GM12878 (cell line): ENCODE results near the gene MED10. TPM values are rescaled to one million over a fixed set of nuclear protein-coding genes. Genes with fewer than 3 reads are reported as not detected.

Source experiments
- ATAC-seq: fragments of 200-7000 bp; cut with Tn5 transposase; 3 replicates; pipeline ENCODE4 v1.9.1; 2020; ENCODE audit warnings: mild to moderate bottlenecking, moderate library complexity
- BruUV-seq: library from RNA; stranded (reverse); fragments of 400-500 nt; replicated peaks from 2 replicates; lab custom pipeline; 2021; lab: Mats Ljungman, UMichigan
- CTCF ChIA-PET: fragments of 300-600 bp; sonication (Branson Sonifier 250); formaldehyde crosslinking; extraction: SDS; loops from one replicate; lab custom pipeline; 2021; ENCODE audit warnings: inconsistent platforms; lab: Yijun Ruan, JAX
- POLR2A ChIA-PET: fragments of 350-600 bp; formaldehyde crosslinking; extraction: SDS; loops from one replicate; lab custom pipeline; 2021; ENCODE audit warnings: inconsistent platforms; lab: Charles Lee
- RAD21 ChIA-PET: fragments of 300-600 bp; sonication (Branson Sonifier 250); formaldehyde crosslinking; loops from one replicate; lab custom pipeline; 2023; ENCODE audit warnings: antibody characterized with exemption; ENCODE audit not compliant: unreplicated experiment; lab: Charles Lee
- SMC1A ChIA-PET: fragments of 300-600 bp; sonication (Branson Sonifier 250); formaldehyde crosslinking; loops from one replicate; lab custom pipeline; 2023; ENCODE audit not compliant: unreplicated experiment, uncharacterized antibody; lab: Charles Lee
- DNase-seq: peaks from one replicate; pipeline ENCODE4 v3.0.0-alpha.2; 2011; ENCODE audit warnings: low read depth, low spot score
- FAIRE-seq: peaks from 3 replicates; lab custom pipeline; 2011; peaks lifted over from hg19 to GRCh38; lab: Jason Lieb, UNC
- H2AFZ ChIP-seq: 2 replicates; pipeline ENCODE4 v1.6.0; 2011; ENCODE audit warnings: low read depth, low read length, control low read depth; ENCODE audit not compliant: control insufficient read depth
- H3K27ac ChIP-seq: 2 replicates; pipeline ENCODE4 v1.5.1; 2011; ENCODE audit warnings: control low read depth; ENCODE audit not compliant: control insufficient read depth, insufficient read depth
- H3K27me3 ChIP-seq, 2 experiments: replicated peaks in 1 of 2; 2 replicates each; pipeline versions ENCODE4 v1.6.0 to v1.6.1; 2011; ENCODE audit warnings: low read length in 1 of 2; ENCODE audit not compliant: control insufficient read depth in 2 of 2, insufficient read depth in 2 of 2
- H3K36me3 ChIP-seq, 2 experiments: 2 replicates each; pipeline ENCODE4 v1.5.1; 2011; ENCODE audit warnings: low read length in 1 of 2; ENCODE audit not compliant: control insufficient read depth in 2 of 2, insufficient read depth in 2 of 2
- H3K4me1 ChIP-seq: 2 replicates; pipeline ENCODE4 v1.6.1; 2011; ENCODE audit warnings: mild to moderate bottlenecking, low read length, moderate library complexity, mixed read lengths; ENCODE audit not compliant: control insufficient read depth, insufficient read depth
- H3K4me2 ChIP-seq: 2 replicates; pipeline ENCODE4 v1.6.0; 2011; ENCODE audit warnings: control low read depth; ENCODE audit not compliant: control insufficient read depth, insufficient read depth
- H3K4me3 ChIP-seq: fragments of 200-600 bp; sonication (generic); 2 replicates; pipeline ENCODE4 v1.5.1; 2016
- H3K79me2 ChIP-seq: 2 replicates; pipeline ENCODE4 v1.6.0; 2011; ENCODE audit warnings: low read length; ENCODE audit not compliant: control insufficient read depth, insufficient read depth
- H3K9ac ChIP-seq: 2 replicates; pipeline ENCODE4 v1.8.0; 2011; ENCODE audit warnings: low read length, control low read depth, mixed read lengths; ENCODE audit not compliant: control insufficient read depth, insufficient read depth
- H3K9me3 ChIP-seq: replicated peaks from 3 replicates; pipeline ENCODE4 v1.5.1; 2011; ENCODE audit warnings: mild to moderate bottlenecking, low read length; ENCODE audit not compliant: control insufficient read depth, insufficient read depth
- H4K20me1 ChIP-seq: 2 replicates; pipeline ENCODE4 v1.6.0; 2011; ENCODE audit not compliant: control insufficient read depth, insufficient read depth
- BCLAF1 ChIP-seq: fragments of 450-650 bp; IDR thresholded peaks from 2 replicates; pipeline ENCODE4 v1.6.1; 2017; ENCODE audit warnings: antibody characterized with exemption, mild to moderate bottlenecking, moderate library complexity
- CREM ChIP-seq: IDR thresholded peaks from 2 replicates; pipeline ENCODE4 v1.6.1; 2014; ENCODE audit warnings: antibody characterized with exemption, low read depth
- KDM1A ChIP-seq: fragments of 200-600 bp; sonication (generic); IDR thresholded peaks from 2 replicates; pipeline ENCODE4 v1.6.1; 2016; ENCODE audit warnings: borderline replicate concordance
- MYB ChIP-seq: fragments of 150-350 bp; IDR thresholded peaks from 2 replicates; pipeline ENCODE4 v1.6.1; 2014; ENCODE audit warnings: mild to moderate bottlenecking, low read depth, low read length, borderline replicate concordance
- WGBS: methylation state at CpG from one replicate; pipeline ENCODE4 v1.1.6; 2016; ENCODE audit warnings: low lambda C conversion rate; ENCODE audit not compliant: insufficient replicate concordance, insufficient coverage; ENCODE audit errors: missing lambda C conversion rate; 5-methylcytosine and 5-hydroxymethylcytosine counted together
- in situ Hi-C: fragments of 300-500 bp; cut with MboI; formaldehyde crosslinking; loops from 9 replicates; pipeline ENCODE4 v1.14.3; 2018; ENCODE audit warnings: mixed read lengths
- intact Hi-C: fragments of 100-400 bp; cut with micrococcal nuclease; formaldehyde crosslinking; loops from one replicate; pipeline ENCODE4 v1.14.2; 2022; ENCODE audit not compliant: unreplicated experiment
- polyA plus RNA-seq, 11 experiments: library from polyadenylated mRNA; depleted of rRNA in 4 of 11; unstranded in 6 of 11; stranded (reverse) in 5 of 11; fragments of >200 nt; fragmentation: Nextera tagmentation in 4 of 11; fragmentation: Illumina TruSeq in 1 of 11; extraction: Ambion mirVana in 4 of 11; extraction: Trizol in 1 of 11; gene quantifications; 1 replicate in 1 of 11; 2 replicates in 10 of 11; pipeline versions ENCODE4 v1.2.1 to v1.2.3, GENCODE V29; 2011 to 2016; ENCODE audit warnings: inconsistent platforms in 2 of 11, missing spikeins in 2 of 11, low read depth in 1 of 11
- total RNA-seq, 4 experiments: library from RNA; depleted of rRNA in 3 of 4; stranded (reverse); fragments of >200 nt in 3 of 4; fragmentation: Illumina TruSeq in 1 of 4; extraction: Trizol in 1 of 4; gene quantifications; 2 replicates each; pipeline versions ENCODE4 v1.2.1 to v1.2.3, GENCODE V29; 2013 to 2021

Gene MED10
- total and polyA plus RNA-seq, 10 of the 15 experiments (the other 5 are each of a cell fraction or from before 2014, with no cell fraction given) = 21.2 to 111 (median 46.6) TPM

GRCh38 chr5:6395621-6396020, 17.3 kb upstream of the MED10 start:
- DNase-seq (no peak), ATAC-seq (no peak), FAIRE-seq (no peak)
- Histone ChIP-seq H3K27me3 (no peaks in the 10 kb centered on the region; a peak in 2 of 4 replicates), H2AFZ (no peak overlapping the region), H3K4me3 (no peak overlapping the region), H3K36me3 (no peaks in the 10 kb centered on the region), H3K9ac (no peak overlapping the region), H3K9me3 (no peaks in the 10 kb centered on the region; the same call in 2 of the 3 replicates), H3K4me2 (no peak overlapping the region), H3K79me2 (no peaks in the 10 kb centered on the region), H4K20me1 (no peaks in the 10 kb centered on the region), H3K27ac (no peak overlapping the region), H3K4me1 (no peaks in the 10 kb centered on the region; the same call in 1 of the 2 replicates)
- ChIA-PET RAD21 (no interaction called here), POLR2A (no interaction called here), CTCF (no interaction called here), SMC1A (no interaction called here)
- 6% methylated on average over 3 of the region's 3 CpGs for WGBS
- intact Hi-C loops = no loop called here
- in situ Hi-C loops = no loop called here
- BruUV-seq = no TSS peak
- TF ChIP-seq BCLAF1 = no peak
- TF ChIP-seq KDM1A = no peak

- no peak for ATAC-seq
- TF ChIP-seq CREM (no peak), MYB (no peak)
- intact Hi-C loops (no loop called here), in situ Hi-C loops (no loop called here)
- Histone ChIP-seq H3K36me3 (no peaks in the 10 kb centered on the region), H2AFZ (no peak overlapping the region), H3K9ac (no peak overlapping the region), H3K4me1 (no peaks in the 10 kb centered on the region; the same call in 1 of the 2 replicates), H3K27ac (no peak overlapping the region), H3K27me3 (no peaks in the 10 kb centered on the region; a peak in 2 of 4 replicates), H3K9me3 (no peaks in the 10 kb centered on the region; the same call in 2 of the 3 replicates), H3K79me2 (no peaks in the 10 kb centered on the region), H3K4me3 (no peak overlapping the region), H3K4me2 (no peak overlapping the region), H4K20me1 (no peaks in the 10 kb centered on the region)
- ChIA-PET CTCF (no interaction called here), POLR2A (no interaction called here), SMC1A (no interaction called here), RAD21 (no interaction called here)
- FAIRE-seq = no peak
- WGBS = 25% methylated on average over 7 of the region's 7 CpGs
- no peak for DNase-seq
- no TSS peak for BruUV-seq
Measured at GRCh38 chr5:6395102-6395445, 16.7 kb upstream of the MED10 start.
